ENCODE measurements around the gene MDFIC. TPM values are rescaled to one million over a fixed set of nuclear protein-coding genes. Genes with fewer than 3 reads are reported as not detected.

Gene MDFIC
- total and polyA plus RNA-seq, 4 donors, result 3.2 to 6.6 (median 5.3) TPM

- Histone ChIP-seq H3K9me3 (ENCODE audit: control insufficient read depth in 4 of 4, low read length in 3 of 4) (no peaks in the 10 kb centered on the region), H3K9ac (ENCODE audit: low read depth in 1 of 2, low read length in 2 of 2) (no peak overlapping the region), H3K27me3 (ENCODE audit: control insufficient read depth in 4 of 4, insufficient read depth in 4 of 4, low read length in 3 of 4) (no peaks in the 10 kb centered on the region), H3K4me3 (ENCODE audit: low read depth in 1 of 3, low read length in 3 of 3) (no peak overlapping the region), H3K27ac (ENCODE audit: low read depth in 1 of 2, low read length in 2 of 2) (no peak overlapping the region), H3K36me3 (ENCODE audit: control insufficient read depth in 4 of 4, insufficient read depth in 3 of 4, low read depth in 1 of 4, low read length in 3 of 4) (no peaks in the 10 kb centered on the region), H3K4me1 (ENCODE audit: control insufficient read depth in 4 of 4, insufficient read depth in 4 of 4, low read length in 3 of 4) (peaks cover 0 to 4% (median under 1%) of the 10 kb centered on the region in 4 donors)
- DNase-seq (ENCODE audit: low spot score), result no peak
- TF ChIP-seq JUND (IDR thresholded peaks at IDR 0.05), result no peak
- TF ChIP-seq GABPA (IDR thresholded peaks at IDR 0.05 in 1 of 2, conservative IDR thresholded peaks at IDR 0.05 in 1 of 2), result no peak
- no peak for TF ChIP-seq ATF3 (IDR thresholded peaks at IDR 0.05)
- TF ChIP-seq HNF4G (IDR thresholded peaks at IDR 0.05), result no peak
- TF ChIP-seq FOXA2 (IDR thresholded peaks at IDR 0.05), result no peak
- TF ChIP-seq NR2F2 (IDR thresholded peaks at IDR 0.05), result no peak
- no peak for TF ChIP-seq ZBTB33 (IDR thresholded peaks at IDR 0.05)
- no peak for TF ChIP-seq TAF1 (conservative IDR thresholded peaks at IDR 0.05)
- TF ChIP-seq MAX (IDR thresholded peaks at IDR 0.05), result no peak
- 66% methylated on average over 1 of the region's 1 CpG for WGBS
Observed at GRCh38 chr7:114988026-114988425, 66.1 kb downstream of the MDFIC start.

- no peaks in the 10 kb centered on the region for H3K36me3 ChIP-seq (ENCODE audit: control insufficient read depth in 4 of 4, insufficient read depth in 3 of 4, low read depth in 1 of 4, low read length in 3 of 4)
- 73% methylated on average over 2 of the region's 2 CpGs for WGBS
- no peak overlapping the region for H3K27ac ChIP-seq (ENCODE audit: low read depth in 1 of 2, low read length in 2 of 2)
- no peak overlapping the region for H3K9ac ChIP-seq (ENCODE audit: low read depth in 1 of 2, low read length in 2 of 2)
- no peak overlapping the region for H3K4me3 ChIP-seq (ENCODE audit: low read depth in 1 of 3, low read length in 3 of 3)
- TF ChIP-seq HNF4A (conservative IDR thresholded peaks at IDR 0.05) (no peak), RXRA (IDR thresholded peaks at IDR 0.05) (no peak), GABPA (IDR thresholded peaks at IDR 0.05 in 1 of 2, conservative IDR thresholded peaks at IDR 0.05 in 1 of 2) (no peak), FOXA1 (IDR thresholded peaks at IDR 0.05) (no peak), REST (IDR thresholded peaks at IDR 0.05) (no peak), RAD21 (IDR thresholded peaks at IDR 0.05) (no peak), ZBTB33 (IDR thresholded peaks at IDR 0.05) (no peak), NR2F2 (IDR thresholded peaks at IDR 0.05) (no peak)
- no peaks in the 10 kb centered on the region for H3K9me3 ChIP-seq (ENCODE audit: control insufficient read depth in 4 of 4, low read length in 3 of 4)
- no peaks in the 10 kb centered on the region for H3K27me3 ChIP-seq (ENCODE audit: control insufficient read depth in 4 of 4, insufficient read depth in 4 of 4, low read length in 3 of 4)
- peaks cover 0 to 4% (median under 1%) of the 10 kb centered on the region in 4 donors for H3K4me1 ChIP-seq (ENCODE audit: control insufficient read depth in 4 of 4, insufficient read depth in 4 of 4, low read length in 3 of 4)
- DNase-seq (ENCODE audit: low spot score), result no peak
Observed at GRCh38 chr7:114988755-114989375, 67.0 kb downstream of the MDFIC start.

Data from liver (tissue), 9 donors.